ENCODE measurements around the gene MRPL36. TPM values are rescaled to one million over a fixed set of nuclear protein-coding genes. Genes with fewer than 3 reads are reported as not detected.

The MRPL36 gene
- total RNA-seq, 4 donors from 2014 or later: 37.7 to 63.4 (median 46.7) TPM

GRCh38 chr5:1807451-1808185 is 8.0 kb upstream of the MRPL36 start:
- TF ChIP-seq EP300 (IDR thresholded peaks at IDR 0.05) (no peak), POLR2A (IDR thresholded peaks at IDR 0.05) (no peak), POLR2AphosphoS5 (IDR thresholded peaks at IDR 0.05) (no peak), CTCF (IDR thresholded peaks at IDR 0.05) (no peak)
- H3K27me3 ChIP-seq: no peaks in the 10 kb centered on the region
- H3K36me3 ChIP-seq: peaks cover 0 to 100% of the 10 kb centered on the region in 2 donors
- WGBS, 2 donors (ENCODE audit: low coverage in 1 of 2): 84 to 91% methylated on average over 6 to 13 of the region's 20 CpGs
- peaks cover 0 to 21% (median 0%) of the 10 kb centered on the region in 3 donors for H3K4me1 ChIP-seq
- ATAC-seq: no peak
- no peaks in the 10 kb centered on the region for H3K9me3 ChIP-seq
- H3K4me3 ChIP-seq: no peak overlapping the region
- H3K27ac ChIP-seq: no peak overlapping the region

GRCh38 chr5:1806974-1807373 is 7.3 kb upstream of the MRPL36 start:
- Histone ChIP-seq H3K27ac (no peak overlapping the region), H3K27me3 (no peaks in the 10 kb centered on the region), H3K4me3 (no peak overlapping the region), H3K4me1 (peaks cover 0 to 28% (median under 1%) of the 10 kb centered on the region in 3 donors), H3K36me3 (peaks cover 0 to 95% of the 10 kb centered on the region in 2 donors), H3K9me3 (no peaks in the 10 kb centered on the region)
- WGBS, 2 donors (ENCODE audit: low coverage in 1 of 2): 79 to 85% methylated on average over 13 to 14 of the region's 16 CpGs
- no peak for ATAC-seq
- no peak for TF ChIP-seq CTCF (IDR thresholded peaks at IDR 0.05)
- no peak for TF ChIP-seq EP300 (IDR thresholded peaks at IDR 0.05)
- TF ChIP-seq POLR2AphosphoS5 (IDR thresholded peaks at IDR 0.05): no peak
- TF ChIP-seq POLR2A (IDR thresholded peaks at IDR 0.05): no peak

GRCh38 chr5:1806199-1806598 is 6.6 kb upstream of the MRPL36 start:
- WGBS, 2 donors (ENCODE audit: low coverage in 1 of 2): 96 to 100% methylated on average over 1 to 4 of the region's 15 CpGs
- H3K9me3 ChIP-seq: no peaks in the 10 kb centered on the region
- no peak overlapping the region for H3K4me3 ChIP-seq
- no peaks in the 10 kb centered on the region for H3K27me3 ChIP-seq
- H3K27ac ChIP-seq: no peak overlapping the region
- TF ChIP-seq EP300 (IDR thresholded peaks at IDR 0.05) (no peak), CTCF (IDR thresholded peaks at IDR 0.05) (no peak), POLR2A (IDR thresholded peaks at IDR 0.05) (no peak), POLR2AphosphoS5 (IDR thresholded peaks at IDR 0.05) (no peak)
- ATAC-seq: no peak
- H3K4me1 ChIP-seq: peaks cover 0 to 32% (median 3%) of the 10 kb centered on the region in 3 donors
- peaks cover 0 to 87% of the 10 kb centered on the region in 2 donors for H3K36me3 ChIP-seq

GRCh38 chr5:1805736-1806135 is 6.1 kb upstream of the MRPL36 start:
- Histone ChIP-seq H3K27me3 (no peaks in the 10 kb centered on the region), H3K4me1 (peaks cover 0 to 35% (median 3%) of the 10 kb centered on the region in 3 donors), H3K27ac (no peak overlapping the region), H3K4me3 (no peak overlapping the region), H3K9me3 (no peaks in the 10 kb centered on the region), H3K36me3 (peaks cover 0 to 83% of the 10 kb centered on the region in 2 donors)
- no peak for TF ChIP-seq EP300 (IDR thresholded peaks at IDR 0.05)
- TF ChIP-seq CTCF (IDR thresholded peaks at IDR 0.05): no peak
- no peak for TF ChIP-seq POLR2A (IDR thresholded peaks at IDR 0.05)
- TF ChIP-seq POLR2AphosphoS5 (IDR thresholded peaks at IDR 0.05): no peak
- ATAC-seq: no peak
- 86 to 93% methylated on average over 3 to 5 of the region's 10 CpGs for WGBS, 2 donors (ENCODE audit: low coverage in 1 of 2)

GRCh38 chr5:1805326-1805725 is 5.7 kb upstream of the MRPL36 start:
- 38 to 77% methylated on average over 2 to 4 of the region's 4 CpGs for WGBS, 2 donors (ENCODE audit: low coverage in 1 of 2)
- Histone ChIP-seq H3K36me3 (peaks cover 0 to 79% of the 10 kb centered on the region in 2 donors), H3K27ac (no peak overlapping the region), H3K4me1 (peaks cover 0 to 39% (median 3%) of the 10 kb centered on the region in 3 donors), H3K4me3 (no peak overlapping the region), H3K9me3 (no peaks in the 10 kb centered on the region), H3K27me3 (no peaks in the 10 kb centered on the region)
- TF ChIP-seq CTCF (IDR thresholded peaks at IDR 0.05) (no peak), POLR2AphosphoS5 (IDR thresholded peaks at IDR 0.05) (no peak), EP300 (IDR thresholded peaks at IDR 0.05) (no peak), POLR2A (IDR thresholded peaks at IDR 0.05) (no peak)
- no peak for ATAC-seq

All from gastroesophageal sphincter (tissue), 4 donors.